Embryonic facial prominence (tissue), 1 donor: ENCODE results near the gene NAPB.
"Not testable (repeated sequence)": the region's sequence is repeated elsewhere in the genome, so short reads cannot be mapped to it uniquely, and the experiment has no call there.

ENCODE experiments used
- DNase-seq: peaks from one replicate; pipeline ENCODE4 v3.0.0-alpha.2; 2016; ENCODE audit errors: extremely low spot score

NAPB gene

DNA sequence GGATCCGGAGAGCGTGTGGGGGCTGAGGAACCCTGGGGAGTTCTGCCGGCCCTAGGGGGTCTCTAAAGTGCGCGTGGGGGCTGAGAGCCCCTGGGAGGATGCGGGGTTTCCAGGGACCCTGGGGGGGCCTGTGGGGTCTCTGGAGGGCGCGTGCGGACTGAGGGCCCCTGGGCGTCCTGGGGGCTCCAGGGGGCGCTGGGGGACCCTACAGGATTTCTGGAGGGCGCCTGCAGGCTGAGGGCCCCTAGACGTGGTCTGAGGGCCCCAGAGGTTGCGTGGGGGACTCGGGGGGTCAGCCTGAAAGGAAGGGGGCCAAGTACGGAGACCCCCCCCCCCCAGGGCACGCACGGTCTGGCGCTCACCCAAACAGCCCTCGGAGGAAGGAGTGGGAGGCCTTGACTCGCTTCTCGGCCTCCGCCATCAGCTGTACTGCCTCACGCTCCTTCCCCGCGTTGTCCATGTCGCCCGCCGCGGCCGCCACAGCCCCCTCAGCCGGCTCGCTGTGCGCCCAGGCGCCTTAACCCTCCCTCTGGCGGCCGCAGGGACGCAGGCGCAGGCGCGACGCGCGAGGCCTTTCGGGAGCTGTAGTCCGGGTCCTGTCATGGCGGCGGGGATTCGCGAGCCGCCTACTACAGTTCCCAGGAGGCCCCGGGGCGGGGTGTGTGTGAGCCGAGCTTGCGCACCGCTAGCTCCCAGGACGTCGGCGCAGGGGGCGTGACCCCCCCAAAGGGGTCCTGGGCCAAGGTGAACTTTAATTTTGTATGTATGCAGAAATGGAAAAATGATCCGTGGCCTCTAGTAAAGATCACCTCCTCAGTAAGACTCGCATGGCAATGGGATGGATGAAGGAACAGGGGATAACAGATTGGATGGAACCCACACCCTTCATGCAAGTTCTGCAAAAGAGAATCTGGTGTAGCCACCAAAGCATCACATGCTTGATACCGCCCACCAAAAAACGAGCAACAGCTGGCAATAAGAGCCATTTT, at the start of gene NAPB:
NAPB (minus strand) TSS at position 546 of the 989 bp plus-strand sequence; CDS start at position 460, 86 bp downstream.
- peak; percentile 86 for DNase-seq

DNA sequence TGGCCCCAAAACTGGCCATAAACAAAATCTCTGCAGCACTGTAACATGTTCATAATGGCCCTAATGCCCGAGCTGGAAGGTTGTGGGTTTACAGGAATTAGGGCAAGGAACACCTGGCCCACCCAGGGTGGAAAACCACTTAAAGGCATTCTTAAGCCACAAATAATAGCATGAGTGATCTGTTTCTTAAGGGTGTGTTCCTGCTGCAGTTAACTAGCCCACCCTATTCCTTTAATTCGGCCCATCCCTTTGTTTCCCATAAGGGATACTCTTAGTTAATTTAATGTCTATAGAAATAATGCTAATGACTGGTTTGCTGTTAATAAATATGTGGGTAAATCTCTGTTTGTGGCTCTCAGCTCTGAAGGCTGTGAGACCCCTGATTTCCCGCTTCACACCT, 45.7 kb upstream of the NAPB start:
- DNase-seq = not testable (repeated sequence)

DNA sequence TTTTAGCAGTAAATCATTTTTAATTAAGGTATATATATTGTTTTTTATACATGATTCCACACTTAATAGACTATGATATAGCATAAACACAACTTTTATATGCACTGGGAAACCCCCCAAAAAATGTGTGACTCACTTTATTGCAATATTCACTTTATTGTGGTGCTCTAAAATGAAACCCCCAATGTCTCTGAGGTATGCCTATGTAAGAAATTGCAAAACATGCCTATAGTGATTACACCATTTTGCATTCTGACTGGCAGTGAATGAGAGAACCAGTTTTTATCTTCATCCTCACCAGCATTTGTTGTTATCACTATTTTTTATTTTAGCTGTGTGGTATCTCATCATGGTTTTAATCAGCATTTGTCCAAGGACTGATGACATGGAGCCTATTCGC, 39.9 kb upstream of the NAPB start:
- no peak for DNase-seq

- DNase-seq = no peak
Observed at GRCh38 chr20:23459461-23460150, 38.3 kb upstream of the NAPB start.

DNA sequence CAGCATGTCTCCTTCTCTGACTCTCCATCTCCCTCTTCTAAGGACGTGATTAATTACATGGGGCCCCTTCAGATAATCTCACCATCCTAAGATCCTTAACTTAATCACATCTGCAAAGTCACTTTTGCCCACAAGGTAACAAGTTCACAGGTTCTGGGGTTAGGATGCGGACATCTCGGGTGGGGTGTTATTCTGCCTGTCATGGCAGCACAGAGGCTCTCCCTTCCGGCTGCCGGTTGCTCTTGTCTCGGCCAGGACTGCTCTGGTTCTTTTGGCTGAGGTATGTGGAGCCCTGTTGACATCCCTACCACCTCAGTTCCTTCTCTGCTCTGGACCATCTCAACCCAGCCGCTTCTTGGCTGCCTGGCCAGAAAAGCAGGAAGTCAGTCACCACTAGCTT, 35.6 kb upstream of the NAPB start:
- DNase-seq = no peak

DNA sequence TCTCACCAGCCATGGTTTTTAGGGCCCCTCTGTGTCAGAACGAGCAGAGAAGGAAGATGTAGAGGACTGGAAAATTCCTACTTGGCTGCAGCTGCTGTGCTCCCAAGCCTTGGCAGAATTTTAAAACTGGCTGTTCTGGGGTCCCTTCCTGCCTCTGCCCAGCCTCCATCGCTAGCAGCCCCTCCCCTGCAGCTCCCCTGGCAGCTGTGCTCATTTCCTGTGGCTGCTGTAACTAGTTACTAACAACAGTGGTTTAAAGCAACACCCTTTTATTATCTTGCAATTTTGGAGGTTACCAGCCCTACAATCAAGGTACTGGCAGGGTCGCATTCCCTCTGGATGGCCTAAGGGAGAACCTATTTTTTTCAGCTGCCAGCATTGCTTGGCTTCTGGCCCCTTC, 35.1 kb upstream of the NAPB start:
- DNase-seq = no peak

- no peak for DNase-seq
Observed at GRCh38 chr20:23455639-23456038, 34.4 kb upstream of the NAPB start.

GRCh38 chr20:23454816-23455215, 33.5 kb upstream of the NAPB start:
- DNase-seq = no peak

GRCh38 chr20:23453549-23454543, 32.6 kb upstream of the NAPB start:
- no peak for DNase-seq

GRCh38 chr20:23452776-23453175, 31.5 kb upstream of the NAPB start, which contains the start of gene CST11:
Gene CST11, minus strand, starts transcription at chr20:23452876. Its CDS starts 65 bp downstream, at chr20:23452811.
- DNase-seq = no peak

GRCh38 chr20:23451956-23452487, 30.7 kb upstream of the NAPB start:
- no peak for DNase-seq

DNA sequence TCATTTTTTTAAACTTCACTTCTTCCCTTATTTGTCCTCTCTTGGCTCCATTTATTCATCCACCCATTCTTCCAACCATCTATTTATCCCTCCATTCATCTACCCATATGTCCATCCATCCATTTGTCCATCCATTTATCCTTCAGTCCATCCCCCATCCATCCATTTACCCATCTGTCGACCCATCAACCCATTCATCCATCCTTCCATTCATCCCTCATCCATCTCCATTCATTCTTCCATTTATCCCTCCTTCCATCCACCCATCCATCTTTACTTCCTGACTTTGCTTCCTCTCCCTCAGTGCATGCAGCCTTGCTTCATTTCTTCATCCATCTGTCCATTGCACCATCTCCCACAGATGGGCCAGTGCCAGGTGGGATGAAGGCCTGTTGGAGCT, 29.6 kb upstream of the NAPB start:
- no peak for DNase-seq

DNA sequence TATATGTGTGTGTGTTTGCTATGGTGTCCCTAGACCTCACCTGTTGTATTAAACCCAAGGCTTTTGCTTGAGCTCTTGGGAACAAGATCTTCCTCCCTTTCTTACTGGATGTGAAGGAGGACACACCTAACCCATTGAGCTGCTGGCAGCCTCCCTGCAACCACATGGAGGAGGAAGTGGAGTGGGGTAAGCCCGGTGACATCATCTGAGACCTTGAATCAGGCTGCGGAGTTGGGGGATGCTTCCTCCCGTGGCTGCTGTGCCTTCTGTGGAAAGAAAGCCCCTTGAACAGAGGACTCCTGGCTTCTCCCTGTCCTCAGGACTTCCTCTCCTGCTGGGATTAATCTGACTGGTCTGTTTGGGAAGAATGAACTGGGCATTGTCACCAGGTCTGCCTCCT, 28.1 kb upstream of the NAPB start:
- DNase-seq = no peak

DNA sequence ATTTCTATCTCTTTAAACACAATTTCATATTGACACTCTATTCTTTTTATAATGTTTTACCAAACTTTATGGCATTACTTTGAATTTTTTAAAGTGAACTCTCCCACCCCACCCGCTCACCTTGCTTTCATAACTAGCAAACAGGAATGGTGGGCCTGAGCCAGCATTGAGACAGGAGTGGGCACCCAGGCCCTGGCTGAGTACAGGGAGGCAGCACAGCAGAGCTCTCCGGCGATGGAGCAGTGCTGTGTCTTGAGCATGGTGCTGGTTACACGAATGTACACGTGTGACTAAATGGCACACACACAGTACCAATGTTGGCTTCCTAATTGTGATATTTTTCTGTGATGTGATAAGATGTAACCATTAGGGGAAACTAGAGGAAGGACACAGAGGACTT, 26.9 kb upstream of the NAPB start:
- no peak for DNase-seq

DNA sequence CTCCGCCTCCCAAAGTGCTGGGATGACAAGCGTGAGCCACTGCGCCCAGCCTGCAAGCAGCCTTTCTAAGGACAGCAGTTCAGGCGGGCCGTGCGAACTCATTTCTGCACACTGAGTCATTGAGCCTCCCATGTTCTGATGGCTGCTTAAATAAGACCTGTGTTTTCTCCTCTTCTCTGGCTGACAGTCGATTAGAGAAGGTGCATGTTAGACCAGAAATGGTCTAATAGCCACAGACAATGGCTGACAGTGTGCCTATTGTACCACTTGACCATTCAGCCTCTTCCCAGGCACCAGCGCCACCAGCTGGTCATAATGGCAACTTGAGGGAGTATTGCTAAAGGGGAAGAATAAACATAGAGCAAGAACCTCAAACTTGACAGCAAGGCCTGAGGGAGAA, 25.2 kb upstream of the NAPB start:
- no peak for DNase-seq

GRCh38 chr20:23445596-23446217, 24.4 kb upstream of the NAPB start:
- DNase-seq = no peak

DNA sequence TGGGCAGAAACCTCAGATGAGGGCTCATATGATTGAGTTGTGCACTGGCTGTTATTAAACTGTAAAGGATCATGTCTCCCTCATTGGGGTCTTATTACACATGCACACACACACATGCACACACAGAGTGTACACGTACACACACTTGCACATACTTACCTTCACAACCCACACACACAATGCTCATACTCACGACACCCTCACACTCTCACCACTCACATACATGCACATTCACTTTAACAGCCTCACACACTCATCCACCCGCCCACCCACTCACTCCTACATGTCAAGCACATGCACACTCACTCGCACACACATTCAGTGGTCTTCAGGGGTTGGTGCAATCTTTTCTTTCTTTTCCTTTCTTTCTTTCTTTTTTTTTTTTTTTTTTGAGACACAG, 23.6 kb upstream of the NAPB start:
- no peak for DNase-seq

DNA sequence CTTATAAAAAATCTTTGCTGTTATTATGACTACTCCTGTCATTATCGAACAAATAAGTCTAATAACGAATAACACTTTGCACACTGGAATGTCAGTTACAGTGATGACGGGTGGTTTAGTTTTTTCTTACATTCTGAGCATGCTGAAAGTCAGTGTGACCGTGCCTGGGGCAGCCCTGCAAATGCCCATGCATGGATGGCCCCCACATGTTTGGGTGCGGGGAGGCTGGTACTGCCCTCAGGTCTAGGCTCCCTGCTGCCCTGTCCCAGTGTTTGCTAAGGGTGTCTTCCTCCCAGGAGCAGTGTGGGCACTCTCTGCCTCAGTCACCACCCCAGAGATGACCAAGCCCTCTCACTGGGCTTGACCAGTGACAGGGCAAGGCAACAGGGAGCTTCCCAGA, 21.1 kb upstream of the NAPB start:
- no peak for DNase-seq

DNA sequence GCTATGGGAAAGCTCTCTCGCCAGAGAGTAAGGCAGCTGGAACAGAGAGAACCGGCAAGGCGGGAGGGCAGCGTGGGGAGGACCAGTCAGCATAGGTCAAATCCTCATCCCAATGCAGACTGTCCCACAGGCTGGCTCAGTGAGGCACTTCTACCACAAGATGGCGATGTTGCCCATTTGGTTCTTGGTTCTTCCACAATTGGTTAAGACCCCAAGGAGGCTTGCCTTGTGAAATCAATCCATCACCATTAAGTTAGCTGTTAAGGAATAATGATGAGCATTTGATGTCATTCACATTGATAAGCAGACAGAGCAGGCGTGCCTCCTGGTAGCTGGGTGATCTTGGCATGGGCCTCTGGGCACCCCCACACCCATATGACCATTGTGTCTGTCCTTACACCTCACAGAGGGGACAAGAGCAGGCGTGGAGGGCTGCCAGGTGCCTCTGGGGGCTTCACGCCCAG, 20.6 kb upstream of the NAPB start:
- DNase-seq = no peak

GRCh38 chr20:23440004-23440403, 18.7 kb upstream of the NAPB start:
- no peak for DNase-seq

DNA sequence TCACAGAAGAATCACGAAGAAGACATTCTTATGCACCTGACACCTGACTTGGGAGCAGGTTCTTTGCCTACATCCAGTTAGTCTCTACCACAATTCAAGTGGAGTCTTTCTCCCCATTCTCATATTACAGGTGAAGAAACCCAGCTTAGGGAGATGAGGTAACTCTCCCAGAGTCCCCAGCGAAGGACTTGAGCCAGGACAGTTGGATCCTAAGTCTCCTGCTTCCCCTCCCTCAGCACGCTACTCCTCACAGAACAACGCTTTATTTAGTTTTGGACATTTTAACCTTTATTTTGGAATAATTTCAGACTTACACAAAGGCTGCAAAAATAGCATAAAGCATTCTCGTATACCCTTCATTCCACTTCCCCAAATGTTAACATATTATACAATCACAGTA, 17.4 kb upstream of the NAPB start:
- no peak for DNase-seq
